ENCODE data around the gene MDK.

Gene MDK

DNA sequence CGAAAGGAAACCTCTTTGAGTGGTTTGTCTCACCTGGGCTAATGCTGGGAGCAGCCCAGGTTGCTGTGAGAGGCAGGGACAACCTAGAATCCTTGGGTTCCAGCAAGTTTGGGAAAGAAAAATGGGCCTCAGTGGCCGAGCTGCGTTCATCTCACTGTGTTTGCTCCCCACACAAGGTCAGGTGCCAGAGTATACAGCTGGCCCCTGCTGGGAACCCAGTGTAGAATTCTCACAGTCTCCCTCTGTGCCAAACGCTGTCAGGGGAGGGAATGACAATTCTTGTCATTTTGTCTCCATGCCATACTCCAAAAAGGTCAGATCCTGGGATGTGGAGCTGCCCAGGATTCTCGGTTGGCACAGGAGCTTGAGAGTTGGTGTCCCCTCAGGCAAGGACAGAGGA, 29.9 kb upstream of the MDK start:
- TF ChIP-seq, protein P1, sequence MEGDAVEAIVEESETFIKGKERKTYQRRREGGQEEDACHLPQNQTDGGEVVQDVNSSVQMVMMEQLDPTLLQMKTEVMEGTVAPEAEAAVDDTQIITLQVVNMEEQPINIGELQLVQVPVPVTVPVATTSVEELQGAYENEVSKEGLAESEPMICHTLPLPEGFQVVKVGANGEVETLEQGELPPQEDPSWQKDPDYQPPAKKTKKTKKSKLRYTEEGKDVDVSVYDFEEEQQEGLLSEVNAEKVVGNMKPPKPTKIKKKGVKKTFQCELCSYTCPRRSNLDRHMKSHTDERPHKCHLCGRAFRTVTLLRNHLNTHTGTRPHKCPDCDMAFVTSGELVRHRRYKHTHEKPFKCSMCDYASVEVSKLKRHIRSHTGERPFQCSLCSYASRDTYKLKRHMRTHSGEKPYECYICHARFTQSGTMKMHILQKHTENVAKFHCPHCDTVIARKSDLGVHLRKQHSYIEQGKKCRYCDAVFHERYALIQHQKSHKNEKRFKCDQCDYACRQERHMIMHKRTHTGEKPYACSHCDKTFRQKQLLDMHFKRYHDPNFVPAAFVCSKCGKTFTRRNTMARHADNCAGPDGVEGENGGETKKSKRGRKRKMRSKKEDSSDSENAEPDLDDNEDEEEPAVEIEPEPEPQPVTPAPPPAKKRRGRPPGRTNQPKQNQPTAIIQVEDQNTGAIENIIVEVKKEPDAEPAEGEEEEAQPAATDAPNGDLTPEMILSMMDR (IDR thresholded peaks at IDR 0.05; ENCODE audit: low read depth, low read length, poor library complexity, severe bottlenecking), result no peak
- no peak for TF ChIP-seq EZH2phosphoT487 (IDR thresholded peaks at IDR 0.05; ENCODE audit: borderline replicate concordance, low read length)
- no peaks in the 10 kb centered on the region for H3K9me3 ChIP-seq (ENCODE audit: control insufficient read depth, insufficient read depth, low read length)
- H3F3A ChIP-seq (ENCODE audit: control insufficient read depth, insufficient read depth), result no peaks in the 10 kb centered on the region
- H3K4me1 ChIP-seq (ENCODE audit: control insufficient read depth, low read length), result peaks cover 28% of the 10 kb centered on the region
- H3K36me3 ChIP-seq (ENCODE audit: control insufficient read depth, low read length), result no peaks in the 10 kb centered on the region; the same call in 1 of the 2 replicates
- H3K27ac ChIP-seq (ENCODE audit: low read depth, low read length), result no peak overlapping the region
- peaks cover 76% of the 10 kb centered on the region for H3K79me2 ChIP-seq (ENCODE audit: control insufficient read depth, low read length)
- H3K4me3 ChIP-seq (ENCODE audit: low read length), result no peak overlapping the region
- H3K27me3 ChIP-seq (ENCODE audit: control insufficient read depth, low read length), result peaks cover 3% of the 10 kb centered on the region
- no peak overlapping the region for H3K4me2 ChIP-seq (ENCODE audit: low read length)
- no peaks in the 10 kb centered on the region for H3K9me2 ChIP-seq (replicated peaks; ENCODE audit: control insufficient read depth, low read length)
- H4K20me1 ChIP-seq (ENCODE audit: control insufficient read depth, insufficient read depth, low read depth, low read length), result peaks cover 12% of the 10 kb centered on the region

DNA sequence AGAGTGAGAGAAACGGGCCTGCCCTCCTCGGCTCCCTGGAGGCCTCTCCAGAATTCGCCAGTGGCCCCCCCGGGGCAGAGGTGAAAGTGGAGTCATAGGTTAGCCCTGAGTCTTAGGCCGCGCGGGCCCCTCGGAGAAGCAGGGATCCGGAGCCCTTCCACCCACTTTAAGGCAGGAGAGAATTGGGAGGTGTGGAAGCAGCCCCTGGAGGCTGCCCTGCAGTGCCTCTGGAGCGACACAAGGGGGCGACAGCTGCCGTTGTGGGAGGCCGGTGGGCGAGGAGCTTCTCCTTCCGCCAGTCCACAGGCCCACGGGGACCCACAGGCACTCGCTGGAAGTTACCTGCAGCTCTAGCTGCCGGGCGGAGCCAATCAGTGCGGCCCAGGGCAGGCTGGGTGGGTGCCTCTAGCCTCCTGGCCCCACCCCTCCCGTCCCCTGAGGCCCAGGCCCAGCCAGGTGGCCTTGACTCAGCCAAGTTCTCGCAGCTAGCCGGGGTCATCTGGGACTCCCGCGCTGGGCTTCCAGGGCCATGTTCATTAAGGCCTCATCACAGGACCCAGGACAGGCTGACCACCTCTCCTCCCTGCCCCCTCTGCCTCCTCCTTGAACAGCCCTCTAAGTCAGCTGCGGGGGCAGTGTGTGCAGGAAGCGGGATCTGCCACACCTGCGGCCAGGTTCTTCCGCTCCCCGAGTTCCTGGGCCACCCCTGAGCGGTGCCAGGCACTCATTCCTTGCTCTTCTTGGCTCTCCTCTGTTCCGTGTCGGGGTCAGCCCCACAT, 29.2 kb upstream of the MDK start:
- Histone ChIP-seq H3K4me1 (ENCODE audit: control insufficient read depth, low read length) (peaks cover 24% of the 10 kb centered on the region), H3K4me2 (ENCODE audit: low read length) (no peak overlapping the region), H3K27me3 (ENCODE audit: control insufficient read depth, low read length) (no peaks in the 10 kb centered on the region), H3K27ac (ENCODE audit: low read depth, low read length) (no peak overlapping the region), H3K9me2 (replicated peaks; ENCODE audit: control insufficient read depth, low read length) (no peaks in the 10 kb centered on the region), H3K4me3 (ENCODE audit: low read length) (no peak overlapping the region), H3K36me3 (ENCODE audit: control insufficient read depth, low read length) (no peaks in the 10 kb centered on the region; the same call in 1 of the 2 replicates), H3K9me3 (ENCODE audit: control insufficient read depth, insufficient read depth, low read length) (no peaks in the 10 kb centered on the region), H3F3A (ENCODE audit: control insufficient read depth, insufficient read depth) (no peaks in the 10 kb centered on the region), H3K79me2 (ENCODE audit: control insufficient read depth, low read length) (peaks cover 82% of the 10 kb centered on the region), H4K20me1 (ENCODE audit: control insufficient read depth, insufficient read depth, low read depth, low read length) (peaks cover 11% of the 10 kb centered on the region)
- TF ChIP-seq, protein P1 (IDR thresholded peaks at IDR 0.05; ENCODE audit: low read depth, low read length, poor library complexity, severe bottlenecking), result peak; percentile 93
- TF ChIP-seq EZH2phosphoT487 (IDR thresholded peaks at IDR 0.05; ENCODE audit: borderline replicate concordance, low read length), result no peak

DNA sequence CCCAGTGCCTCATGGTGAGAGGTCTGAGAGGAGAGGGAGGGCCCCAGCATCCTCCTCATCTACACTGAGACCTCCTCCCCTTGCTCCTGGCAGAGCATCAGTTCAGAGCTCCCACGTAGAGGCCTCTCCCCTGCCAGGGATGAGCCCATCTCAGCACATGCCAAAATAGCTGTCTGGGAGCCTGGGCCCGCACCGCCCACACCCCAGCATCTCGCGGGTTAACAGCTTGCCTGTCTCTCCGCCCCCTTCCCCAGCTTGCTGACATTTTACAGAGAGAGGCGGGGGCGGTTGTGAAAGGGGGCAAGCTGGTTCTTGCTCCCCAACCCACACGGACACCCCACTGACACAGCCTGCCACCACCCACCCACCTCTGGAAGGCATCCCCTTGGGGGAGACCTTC, 27.8 kb upstream of the MDK start:
- H3K9me2 ChIP-seq (replicated peaks; ENCODE audit: control insufficient read depth, low read length), result no peaks in the 10 kb centered on the region
- H3K4me1 ChIP-seq (ENCODE audit: control insufficient read depth, low read length), result peaks cover 17% of the 10 kb centered on the region
- no peak overlapping the region for H3K27ac ChIP-seq (ENCODE audit: low read depth, low read length)
- peaks cover 77% of the 10 kb centered on the region for H3K79me2 ChIP-seq (ENCODE audit: control insufficient read depth, low read length)
- H3F3A ChIP-seq (ENCODE audit: control insufficient read depth, insufficient read depth), result no peaks in the 10 kb centered on the region
- no peaks in the 10 kb centered on the region; the same call in 1 of the 2 replicates for H3K36me3 ChIP-seq (ENCODE audit: control insufficient read depth, low read length)
- H3K9me3 ChIP-seq (ENCODE audit: control insufficient read depth, insufficient read depth, low read length), result no peaks in the 10 kb centered on the region
- no peak overlapping the region for H3K4me3 ChIP-seq (ENCODE audit: low read length)
- no peak for TF ChIP-seq EZH2phosphoT487 (IDR thresholded peaks at IDR 0.05; ENCODE audit: borderline replicate concordance, low read length)
- H4K20me1 ChIP-seq (ENCODE audit: control insufficient read depth, insufficient read depth, low read depth, low read length), result peaks cover 7% of the 10 kb centered on the region
- no peaks in the 10 kb centered on the region for H3K27me3 ChIP-seq (ENCODE audit: control insufficient read depth, low read length)
- H3K4me2 ChIP-seq (ENCODE audit: low read length), result no peak overlapping the region

DNA sequence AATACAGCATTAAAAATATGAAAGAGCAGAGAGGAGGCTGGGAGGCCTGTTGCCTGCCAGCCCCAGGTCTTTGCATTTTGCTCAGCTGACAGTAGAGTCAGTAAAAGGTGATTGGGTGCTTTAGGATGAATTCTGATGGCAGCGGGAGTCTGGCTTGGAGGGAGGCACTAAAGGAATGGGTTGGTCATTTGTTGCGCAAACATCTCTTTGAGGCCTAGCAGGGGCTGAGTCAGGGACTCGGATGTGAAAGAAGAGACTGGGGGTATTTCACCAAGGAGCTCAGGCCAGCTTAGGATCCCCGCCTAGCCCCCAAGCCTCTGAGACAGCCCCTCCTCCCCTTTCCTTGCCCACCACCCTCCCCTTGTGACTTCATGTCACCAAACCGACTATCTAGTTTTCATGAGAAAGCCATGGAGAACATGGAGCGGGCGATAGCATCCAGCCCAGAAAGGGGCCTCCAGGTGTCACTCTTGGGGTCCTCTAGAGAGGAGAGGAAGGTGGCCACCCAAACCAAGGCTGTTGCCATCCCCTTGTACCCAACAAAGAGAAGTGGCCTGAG, 24.5 kb upstream of the MDK start:
- H3K79me2 ChIP-seq (ENCODE audit: control insufficient read depth, low read length), result peaks cover 60% of the 10 kb centered on the region
- no peaks in the 10 kb centered on the region for H3K36me3 ChIP-seq (ENCODE audit: control insufficient read depth, low read length)
- peaks cover 8% of the 10 kb centered on the region for H3F3A ChIP-seq (ENCODE audit: control insufficient read depth, insufficient read depth)
- H3K4me3 ChIP-seq (ENCODE audit: low read length), result no peak overlapping the region
- no peaks in the 10 kb centered on the region for H3K9me2 ChIP-seq (replicated peaks; ENCODE audit: control insufficient read depth, low read length)
- peaks cover 4% of the 10 kb centered on the region; the same call in 1 of the 2 replicates for H4K20me1 ChIP-seq (ENCODE audit: control insufficient read depth, insufficient read depth, low read depth, low read length)
- TF ChIP-seq, protein P1 (IDR thresholded peaks at IDR 0.05; ENCODE audit: low read depth, low read length, poor library complexity, severe bottlenecking), result no peak
- no peak for TF ChIP-seq EZH2phosphoT487 (IDR thresholded peaks at IDR 0.05; ENCODE audit: borderline replicate concordance, low read length)
- H3K4me2 ChIP-seq (ENCODE audit: low read length), result no peak overlapping the region
- H3K27ac ChIP-seq (ENCODE audit: low read depth, low read length), result no peak overlapping the region
- no peaks in the 10 kb centered on the region for H3K27me3 ChIP-seq (ENCODE audit: control insufficient read depth, low read length)
- peaks cover 14% of the 10 kb centered on the region for H3K4me1 ChIP-seq (ENCODE audit: control insufficient read depth, low read length)
- H3K9me3 ChIP-seq (ENCODE audit: control insufficient read depth, insufficient read depth, low read length), result no peaks in the 10 kb centered on the region
